Lower leg skin (tissue), 3 donors: ENCODE results near the gene PNMT.

Experiments
- CTCF ChIP-seq, 3 donors: fragments of 450-650 bp; IDR thresholded peaks; one replicate each; pipeline ENCODE4 v1.5.1; 2016; ENCODE audit warnings: antibody characterized with exemption in 3 of 3, mild to moderate bottlenecking in 3 of 3, moderate library complexity in 2 of 3
- POLR2A ChIP-seq, 2 donors: fragments of 450-650 bp; IDR thresholded peaks; one replicate each; pipeline ENCODE4 v1.6.1; 2016 to 2017; ENCODE audit warnings: antibody characterized with exemption in 2 of 2, mild to moderate bottlenecking in 1 of 2, moderate library complexity in 1 of 2

- TF ChIP-seq CTCF (IDR thresholded peaks at IDR 0.05) (no peak), POLR2A (IDR thresholded peaks at IDR 0.05) (no peak)
Measured at GRCh38 chr17:39635614-39636176, 32.6 kb upstream of the PNMT start.
